GM12891 (cell line): ENCODE measurements around the gene ST3GAL3.

Source experiments
- POLR2A ChIP-seq: IDR thresholded peaks from 2 replicates; pipeline ENCODE4 v1.6.1; 2011; ENCODE audit warnings: low read depth, low read length, control low read depth
- POLR2AphosphoS5 ChIP-seq: IDR thresholded peaks from 2 replicates; pipeline ENCODE4 v1.6.1; 2011; ENCODE audit warnings: low read depth, low read length, control low read depth
- SPI1 ChIP-seq: IDR thresholded peaks from 2 replicates; pipeline ENCODE4 v1.6.1; 2011; ENCODE audit warnings: low read depth, low read length, control low read depth
- TAF1 ChIP-seq: IDR thresholded peaks from 2 replicates; pipeline ENCODE4 v1.6.1; 2011; ENCODE audit warnings: low read depth, low read length, control low read depth

DNA sequence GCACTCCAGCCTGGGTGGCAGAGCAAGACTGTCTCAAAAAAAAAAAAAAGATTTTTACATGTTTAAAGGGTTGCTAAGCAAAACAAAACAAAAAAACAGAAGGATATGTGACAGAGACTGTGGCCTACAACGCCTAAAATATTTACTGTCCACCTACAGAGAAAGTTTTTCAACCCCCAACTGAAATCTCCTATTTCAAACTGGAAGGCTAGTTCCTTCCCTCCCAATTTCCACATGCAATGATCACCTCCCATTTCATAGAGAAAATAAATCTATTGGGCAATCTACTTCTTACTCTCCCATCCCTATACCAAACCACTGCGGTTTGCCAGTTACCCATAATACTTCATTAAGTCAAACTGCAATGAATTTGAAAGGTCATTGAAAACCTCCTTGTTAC is 74.2 kb downstream of the ST3GAL3 start:
- TF ChIP-seq SPI1, result no peak
- no peak for TF ChIP-seq TAF1
- no peak for TF ChIP-seq POLR2AphosphoS5
- TF ChIP-seq POLR2A, result no peak
